ENCODE measurements around the gene RAB28. TPM values are rescaled to one million over a fixed set of nuclear protein-coding genes. Genes with fewer than 3 reads are reported as not detected.

Gene RAB28
- total RNA-seq, 1 donor from 2014 or later, result 26.9 TPM

DNA sequence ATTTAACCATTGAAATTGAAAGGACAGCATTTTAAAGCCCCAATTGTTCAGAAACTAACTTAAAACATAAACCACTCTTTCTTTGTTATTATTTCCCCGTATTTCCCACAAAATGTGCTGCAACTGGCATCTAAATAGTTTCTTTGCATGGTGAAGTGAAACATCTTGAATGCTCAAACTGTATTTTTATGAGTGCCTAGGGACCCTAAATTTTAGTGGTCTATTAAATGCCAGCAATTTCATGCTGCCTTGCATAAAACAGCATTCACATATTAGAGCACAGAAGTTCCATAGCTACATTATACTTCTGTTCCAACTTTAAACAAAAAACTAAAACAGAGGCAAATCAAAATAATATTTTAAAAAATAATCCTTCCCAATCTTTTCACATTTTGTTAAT is 5.4 kb downstream of the RAB28 start:
- H3K27ac Mint-ChIP-seq, result no peak overlapping the region
- no peak overlapping the region for H3K4me3 Mint-ChIP-seq (ENCODE audit: low read depth)
- no peak for DNase-seq (ENCODE audit: low spot score, unreplicated experiment)
- no peaks in the 10 kb centered on the region for H3K9me3 Mint-ChIP-seq (ENCODE audit: low read depth)
- H3K4me1 Mint-ChIP-seq (ENCODE audit: low read depth), result peaks cover 20% of the 10 kb centered on the region
- no peaks in the 10 kb centered on the region for H3K27me3 Mint-ChIP-seq
- TF ChIP-seq, protein P1, sequence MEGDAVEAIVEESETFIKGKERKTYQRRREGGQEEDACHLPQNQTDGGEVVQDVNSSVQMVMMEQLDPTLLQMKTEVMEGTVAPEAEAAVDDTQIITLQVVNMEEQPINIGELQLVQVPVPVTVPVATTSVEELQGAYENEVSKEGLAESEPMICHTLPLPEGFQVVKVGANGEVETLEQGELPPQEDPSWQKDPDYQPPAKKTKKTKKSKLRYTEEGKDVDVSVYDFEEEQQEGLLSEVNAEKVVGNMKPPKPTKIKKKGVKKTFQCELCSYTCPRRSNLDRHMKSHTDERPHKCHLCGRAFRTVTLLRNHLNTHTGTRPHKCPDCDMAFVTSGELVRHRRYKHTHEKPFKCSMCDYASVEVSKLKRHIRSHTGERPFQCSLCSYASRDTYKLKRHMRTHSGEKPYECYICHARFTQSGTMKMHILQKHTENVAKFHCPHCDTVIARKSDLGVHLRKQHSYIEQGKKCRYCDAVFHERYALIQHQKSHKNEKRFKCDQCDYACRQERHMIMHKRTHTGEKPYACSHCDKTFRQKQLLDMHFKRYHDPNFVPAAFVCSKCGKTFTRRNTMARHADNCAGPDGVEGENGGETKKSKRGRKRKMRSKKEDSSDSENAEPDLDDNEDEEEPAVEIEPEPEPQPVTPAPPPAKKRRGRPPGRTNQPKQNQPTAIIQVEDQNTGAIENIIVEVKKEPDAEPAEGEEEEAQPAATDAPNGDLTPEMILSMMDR (IDR thresholded peaks at IDR 0.05; ENCODE audit: unreplicated experiment), result no peak
- peaks cover 2% of the 10 kb centered on the region for H3K36me3 Mint-ChIP-seq (ENCODE audit: insufficient read depth)

DNA sequence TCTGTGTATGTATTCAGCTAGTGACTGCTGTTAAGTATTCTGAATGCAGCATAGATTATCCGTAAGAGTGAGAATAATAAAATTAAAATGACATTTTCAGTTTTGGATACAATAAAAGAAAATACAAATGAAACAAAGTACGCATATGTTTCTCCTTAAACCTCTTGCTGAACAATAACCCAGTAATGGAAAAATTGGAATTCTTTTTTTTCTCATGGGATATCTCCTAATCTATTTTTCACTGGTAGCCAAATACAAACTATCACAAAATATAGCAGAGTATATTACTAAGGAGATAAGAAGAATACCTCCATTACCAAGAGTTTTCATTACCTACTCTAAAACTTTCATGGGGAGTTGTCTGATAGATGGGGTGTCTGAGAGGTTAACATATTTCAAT is 6.0 kb downstream of the RAB28 start:
- Mint-ChIP-seq H3K27ac (no peak overlapping the region), H3K36me3 (ENCODE audit: insufficient read depth) (peaks cover 2% of the 10 kb centered on the region), H3K27me3 (no peaks in the 10 kb centered on the region), H3K4me3 (ENCODE audit: low read depth) (no peak overlapping the region), H3K9me3 (ENCODE audit: low read depth) (no peaks in the 10 kb centered on the region), H3K4me1 (ENCODE audit: low read depth) (peaks cover 15% of the 10 kb centered on the region)
- no peak for DNase-seq (ENCODE audit: low spot score, unreplicated experiment)
- TF ChIP-seq, protein P1 (IDR thresholded peaks at IDR 0.05; ENCODE audit: unreplicated experiment), result no peak

DNA sequence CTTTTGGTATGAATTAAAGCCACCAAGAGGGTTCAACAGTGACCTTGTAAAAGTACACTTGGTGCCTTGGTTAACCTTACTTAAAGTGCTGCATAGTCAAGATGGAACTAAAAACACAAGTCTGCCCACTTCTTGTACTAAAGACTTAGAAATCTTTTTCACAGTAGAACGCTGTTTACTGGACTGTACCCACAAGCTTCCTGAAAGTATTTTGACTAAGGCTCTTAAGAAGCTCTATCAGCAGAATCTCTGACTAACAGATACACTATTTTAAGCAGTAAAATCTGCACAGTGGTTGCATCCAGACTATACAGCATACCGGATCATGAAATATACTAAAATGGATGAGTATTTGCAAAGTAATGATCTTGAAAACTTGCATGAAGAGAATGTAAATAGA is 7.2 kb downstream of the RAB28 start:
- Mint-ChIP-seq H3K4me3 (ENCODE audit: low read depth) (no peak overlapping the region), H3K27ac (no peak overlapping the region), H3K9me3 (ENCODE audit: low read depth) (no peaks in the 10 kb centered on the region), H3K36me3 (ENCODE audit: insufficient read depth) (peaks cover 3% of the 10 kb centered on the region), H3K27me3 (no peaks in the 10 kb centered on the region), H3K4me1 (ENCODE audit: low read depth) (peaks cover 8% of the 10 kb centered on the region)
- TF ChIP-seq, protein P1 (IDR thresholded peaks at IDR 0.05; ENCODE audit: unreplicated experiment), result no peak
- DNase-seq (ENCODE audit: low spot score, unreplicated experiment), result no peak

DNA sequence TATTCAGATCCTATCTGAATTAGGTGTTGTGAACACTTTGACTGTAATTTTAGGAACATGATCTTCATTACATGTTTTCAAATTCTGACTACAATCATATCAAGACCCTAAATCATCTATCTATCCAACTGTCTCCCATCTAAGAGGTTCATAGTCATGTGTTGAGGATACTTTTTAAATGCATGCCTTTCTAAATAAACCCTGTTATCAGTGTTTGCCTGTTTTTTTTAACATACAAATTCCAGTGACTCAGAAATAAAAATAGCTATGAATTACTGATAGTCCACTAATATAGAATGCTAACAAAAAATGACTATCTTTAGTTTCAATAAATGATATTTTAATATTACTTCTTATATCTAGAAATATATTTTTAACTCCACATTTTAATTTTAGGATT is 8.0 kb downstream of the RAB28 start:
- TF ChIP-seq, protein P1 (IDR thresholded peaks at IDR 0.05; ENCODE audit: unreplicated experiment), result no peak
- Mint-ChIP-seq H3K4me1 (ENCODE audit: low read depth) (peaks cover 3% of the 10 kb centered on the region), H3K9me3 (ENCODE audit: low read depth) (no peaks in the 10 kb centered on the region), H3K27me3 (no peaks in the 10 kb centered on the region), H3K27ac (no peak overlapping the region), H3K4me3 (ENCODE audit: low read depth) (no peak overlapping the region), H3K36me3 (ENCODE audit: insufficient read depth) (peaks cover 3% of the 10 kb centered on the region)
- no peak for DNase-seq (ENCODE audit: low spot score, unreplicated experiment)

DNA sequence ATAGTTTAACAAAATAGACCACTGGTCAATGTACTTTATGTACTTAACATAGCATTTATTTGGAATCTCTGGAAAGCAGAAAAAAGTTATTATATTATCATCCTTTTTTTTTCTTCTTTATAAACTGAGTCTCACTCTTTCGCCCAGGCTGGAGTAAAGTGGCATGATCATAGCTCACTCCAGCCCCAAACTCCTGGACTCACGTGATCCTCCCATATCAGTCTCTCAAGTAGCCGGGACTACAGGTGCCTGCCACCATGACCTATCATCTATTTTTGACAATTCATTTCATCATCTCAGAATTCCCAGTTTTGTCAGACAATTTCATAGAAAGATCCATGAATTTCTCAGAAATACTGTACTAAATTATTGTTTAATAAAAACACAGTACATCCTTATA is 12.7 kb downstream of the RAB28 start:
- Mint-ChIP-seq H3K4me1 (ENCODE audit: low read depth) (peaks cover 7% of the 10 kb centered on the region), H3K36me3 (ENCODE audit: insufficient read depth) (peaks cover 8% of the 10 kb centered on the region), H3K4me3 (ENCODE audit: low read depth) (no peak overlapping the region), H3K27me3 (no peaks in the 10 kb centered on the region), H3K9me3 (ENCODE audit: low read depth) (no peaks in the 10 kb centered on the region), H3K27ac (no peak overlapping the region)
- DNase-seq (ENCODE audit: low spot score, unreplicated experiment), result no peak
- TF ChIP-seq, protein P1 (IDR thresholded peaks at IDR 0.05; ENCODE audit: unreplicated experiment), result no peak
